HEK293 (cell line): ENCODE measurements around the gene RNF144A.

Experiments used
- CTCF ChIA-PET: fragments of 350-600 bp; formaldehyde crosslinking; extraction: SDS; loops from one replicate; lab custom pipeline; 2021; ENCODE audit warnings: antibody characterized with exemption; lab: Yijun Ruan, JAX
- POLR2A ChIA-PET: fragments of 300-600 bp; formaldehyde crosslinking; extraction: SDS; loops from one replicate; lab custom pipeline; 2020; ENCODE audit warnings: antibody characterized with exemption, inconsistent platforms; lab: Yijun Ruan, JAX
- H3K27ac ChIP-seq: fragments of 200-500 bp; sonication (Bioruptor generic); 2 replicates; pipeline ENCODE4 v1.5.1; 2014; ENCODE audit warnings: low read depth, low read length, control low read depth, inconsistent platforms; ENCODE audit errors: extremely low read depth
- H3K36me3 ChIP-seq, 2 experiments: fragments of 200-500 bp in 1 of 2; sonication (Bioruptor generic) in 1 of 2; 1 replicate in 1 of 2; 2 replicates in 1 of 2; pipeline ENCODE4 v1.5.1; 2014 to 2017; ENCODE audit warnings: inconsistent platforms in 2 of 2, low read length in 2 of 2; ENCODE audit not compliant: control insufficient read depth in 2 of 2, insufficient read depth in 1 of 2
- H3K4me1 ChIP-seq: fragments of 200-500 bp; sonication (Bioruptor generic); 2 replicates; pipeline ENCODE4 v1.5.1; 2014; ENCODE audit warnings: mild to moderate bottlenecking, low read length, inconsistent platforms; ENCODE audit not compliant: control insufficient read depth, insufficient read depth
- H3K4me3 ChIP-seq: 2 replicates; pipeline ENCODE4 v1.5.1; 2011; ENCODE audit warnings: low read depth, mild to moderate bottlenecking, control low read depth, low read length, moderate library complexity
- H3K9me3 ChIP-seq: fragments of 200-500 bp; sonication (Bioruptor generic); 2 replicates; pipeline ENCODE4 v1.5.1; 2014; ENCODE audit warnings: low read depth, low read length, inconsistent platforms; ENCODE audit not compliant: control insufficient read depth, insufficient read depth
- GLIS2 ChIP-seq: fragments of 450-650 bp; formaldehyde crosslinking; IDR thresholded peaks from 2 replicates; pipeline ENCODE4 v1.5.1; 2016; ENCODE audit warnings: missing biosample characterization, missing genetic modification characterization
- HOXC10 ChIP-seq: sonication (generic); formaldehyde crosslinking; IDR thresholded peaks from 2 replicates; pipeline ENCODE4 v1.8.1; 2023; ENCODE audit warnings: mild to moderate bottlenecking, missing genetic modification reagents
- HOXD13 ChIP-seq: sonication (generic); formaldehyde crosslinking; IDR thresholded peaks from 2 replicates; pipeline ENCODE4 v1.8.0; 2022; ENCODE audit warnings: missing genetic modification reagents, borderline replicate concordance
- ZBTB17 ChIP-seq: fragments of 450-650 bp; formaldehyde crosslinking; IDR thresholded peaks from 2 replicates; pipeline ENCODE4 v1.5.1; 2016; ENCODE audit warnings: missing biosample characterization, missing genetic modification characterization
- ZBTB7A ChIP-seq: fragments of 450-650 bp; formaldehyde crosslinking; IDR thresholded peaks from 2 replicates; pipeline ENCODE4 v1.5.1; 2016; ENCODE audit warnings: low read depth, missing biosample characterization, missing genetic modification characterization
- ZFP3 ChIP-seq: fragments of 450-650 bp; formaldehyde crosslinking; IDR thresholded peaks from 2 replicates; pipeline ENCODE4 v1.5.1; 2016; ENCODE audit warnings: low read depth, missing biosample characterization, missing genetic modification characterization
- ZNF112 ChIP-seq: fragments of 450-650 bp; formaldehyde crosslinking; IDR thresholded peaks from 2 replicates; pipeline ENCODE4 v1.5.0; 2017; ENCODE audit warnings: missing biosample characterization, missing genetic modification characterization
- ZNF121 ChIP-seq: fragments of 450-650 bp; formaldehyde crosslinking; IDR thresholded peaks from 2 replicates; pipeline ENCODE4 v1.5.1; 2016; ENCODE audit warnings: missing biosample characterization, missing genetic modification characterization
- ZNF175 ChIP-seq: fragments of 450-650 bp; formaldehyde crosslinking; IDR thresholded peaks from 2 replicates; pipeline ENCODE4 v1.5.1; 2016; ENCODE audit warnings: missing biosample characterization, missing genetic modification characterization
- ZNF473 ChIP-seq: fragments of 450-650 bp; formaldehyde crosslinking; IDR thresholded peaks from 2 replicates; pipeline ENCODE4 v1.5.1; 2017; ENCODE audit warnings: missing biosample characterization, missing genetic modification characterization
- ZNF664 ChIP-seq: fragments of 450-650 bp; formaldehyde crosslinking; IDR thresholded peaks from 2 replicates; pipeline ENCODE4 v1.5.1; 2016; ENCODE audit warnings: missing biosample characterization, missing genetic modification characterization
- ZNF76 ChIP-seq: fragments of 450-650 bp; formaldehyde crosslinking; IDR thresholded peaks from 2 replicates; pipeline ENCODE4; 2016; ENCODE audit warnings: low read depth, missing biosample characterization, missing genetic modification characterization, borderline replicate concordance
- ZNF777 ChIP-seq: fragments of 450-650 bp; formaldehyde crosslinking; IDR thresholded peaks from 2 replicates; pipeline ENCODE4 v1.5.1; 2017; ENCODE audit warnings: missing biosample characterization, missing genetic modification characterization, borderline replicate concordance
- TF ChIP-seq, protein P1 (sequence below): fragments of 450-650 bp; formaldehyde crosslinking; IDR thresholded peaks from 2 replicates; pipeline ENCODE4 v1.5.1; 2016; ENCODE audit warnings: missing biosample characterization, missing genetic modification characterization
- TF ChIP-seq, protein P2 (sequence below): fragments of 450-650 bp; formaldehyde crosslinking; IDR thresholded peaks from 2 replicates; pipeline ENCODE4 v1.5.1; 2016; ENCODE audit warnings: missing biosample characterization, missing genetic modification characterization
- TF ChIP-seq, protein P3 (sequence below): fragments of 450-650 bp; formaldehyde crosslinking; IDR thresholded peaks from 2 replicates; pipeline ENCODE4 v1.5.1; 2016; ENCODE audit warnings: missing biosample characterization, missing genetic modification characterization, borderline replicate concordance
- TF ChIP-seq, protein P4 (sequence below): fragments of 450-650 bp; formaldehyde crosslinking; IDR thresholded peaks from 2 replicates; pipeline ENCODE4 v1.5.1; 2016; ENCODE audit warnings: missing biosample characterization, missing genetic modification characterization

RNF144A gene

DNA sequence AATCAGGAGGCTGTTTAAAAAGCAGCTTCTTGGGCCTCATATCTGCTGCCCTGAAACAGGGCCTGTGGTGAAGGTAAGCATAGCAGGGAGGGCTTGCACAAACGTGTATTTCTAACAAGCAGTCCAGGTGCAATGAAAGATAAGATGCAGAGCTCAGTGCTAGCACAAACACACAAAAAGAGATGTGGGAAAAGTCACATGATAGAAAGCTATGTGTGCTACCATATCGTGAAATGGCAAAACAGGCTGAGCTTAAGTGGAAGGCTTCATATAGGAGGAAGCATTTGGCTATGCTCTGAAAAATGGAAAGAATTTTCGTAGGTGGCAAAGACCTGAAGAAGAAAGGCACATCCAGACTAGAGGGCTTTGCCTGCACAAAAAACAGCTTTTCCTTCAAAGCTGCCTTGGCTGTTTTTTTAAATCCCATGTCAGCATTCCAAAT is 29.4 kb upstream of the RNF144A start (continued):
- no peak for TF ChIP-seq ZBTB7A
- no peak for TF ChIP-seq ZNF473
- TF ChIP-seq ZNF76 (tag by site-specific recombination): no peak

DNA sequence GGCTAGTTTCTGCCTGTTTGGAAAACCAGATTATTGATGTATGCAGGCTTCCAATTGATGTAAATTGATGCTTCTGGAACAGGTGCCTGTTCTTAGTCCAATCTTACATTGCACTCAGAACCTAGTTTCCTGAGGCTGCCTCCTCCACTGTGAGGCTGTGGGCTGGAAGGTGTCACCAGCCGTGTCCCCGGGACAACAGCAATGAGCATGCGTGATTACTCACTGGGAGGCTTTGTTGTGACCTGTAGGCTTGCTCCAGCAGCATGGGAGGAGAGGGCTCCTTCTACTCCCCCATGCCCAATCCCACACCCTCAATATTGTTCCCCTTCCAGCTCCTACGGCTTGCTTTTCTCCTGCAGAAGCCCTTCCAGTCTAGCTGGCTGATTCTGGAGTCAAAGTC is 28.5 kb upstream of the RNF144A start:
- TF ChIP-seq, protein P1, sequence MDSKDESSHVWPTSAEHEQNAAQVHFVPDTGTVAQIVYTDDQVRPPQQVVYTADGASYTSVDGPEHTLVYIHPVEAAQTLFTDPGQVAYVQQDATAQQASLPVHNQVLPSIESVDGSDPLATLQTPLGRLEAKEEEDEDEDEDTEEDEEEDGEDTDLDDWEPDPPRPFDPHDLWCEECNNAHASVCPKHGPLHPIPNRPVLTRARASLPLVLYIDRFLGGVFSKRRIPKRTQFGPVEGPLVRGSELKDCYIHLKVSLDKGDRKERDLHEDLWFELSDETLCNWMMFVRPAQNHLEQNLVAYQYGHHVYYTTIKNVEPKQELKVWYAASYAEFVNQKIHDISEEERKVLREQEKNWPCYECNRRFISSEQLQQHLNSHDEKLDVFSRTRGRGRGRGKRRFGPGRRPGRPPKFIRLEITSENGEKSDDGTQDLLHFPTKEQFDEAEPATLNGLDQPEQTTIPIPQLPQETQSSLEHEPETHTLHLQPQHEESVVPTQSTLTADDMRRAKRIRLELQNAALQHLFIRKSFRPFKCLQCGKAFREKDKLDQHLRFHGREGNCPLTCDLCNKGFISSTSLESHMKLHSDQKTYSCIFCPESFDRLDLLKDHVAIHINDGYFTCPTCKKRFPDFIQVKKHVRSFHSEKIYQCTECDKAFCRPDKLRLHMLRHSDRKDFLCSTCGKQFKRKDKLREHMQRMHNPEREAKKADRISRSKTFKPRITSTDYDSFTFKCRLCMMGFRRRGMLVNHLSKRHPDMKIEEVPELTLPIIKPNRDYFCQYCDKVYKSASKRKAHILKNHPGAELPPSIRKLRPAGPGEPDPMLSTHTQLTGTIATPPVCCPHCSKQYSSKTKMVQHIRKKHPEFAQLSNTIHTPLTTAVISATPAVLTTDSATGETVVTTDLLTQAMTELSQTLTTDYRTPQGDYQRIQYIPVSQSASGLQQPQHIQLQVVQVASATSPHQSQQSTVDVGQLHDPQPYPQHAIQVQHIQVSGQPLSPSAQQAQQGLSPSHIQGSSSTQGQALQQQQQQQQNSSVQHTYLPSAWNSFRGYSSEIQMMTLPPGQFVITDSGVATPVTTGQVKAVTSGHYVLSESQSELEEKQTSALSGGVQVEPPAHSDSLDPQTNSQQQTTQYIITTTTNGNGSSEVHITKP (tag by site-specific recombination): no peak
- TF ChIP-seq ZNF777 (tag by site-specific recombination) (no peak), ZFP3 (tag by site-specific recombination) (no peak), ZNF121 (tag by site-specific recombination) (no peak), ZNF175 (tag by site-specific recombination) (no peak), HOXC10 (CRISPR knock-in tag) (no peak), ZNF664 (tag by site-specific recombination) (no peak), GLIS2 (no peak), ZNF112 (tag by site-specific recombination) (no peak), ZBTB17 (tag by site-specific recombination) (no peak), HOXD13 (CRISPR knock-in tag) (no peak)
- TF ChIP-seq, protein P2, sequence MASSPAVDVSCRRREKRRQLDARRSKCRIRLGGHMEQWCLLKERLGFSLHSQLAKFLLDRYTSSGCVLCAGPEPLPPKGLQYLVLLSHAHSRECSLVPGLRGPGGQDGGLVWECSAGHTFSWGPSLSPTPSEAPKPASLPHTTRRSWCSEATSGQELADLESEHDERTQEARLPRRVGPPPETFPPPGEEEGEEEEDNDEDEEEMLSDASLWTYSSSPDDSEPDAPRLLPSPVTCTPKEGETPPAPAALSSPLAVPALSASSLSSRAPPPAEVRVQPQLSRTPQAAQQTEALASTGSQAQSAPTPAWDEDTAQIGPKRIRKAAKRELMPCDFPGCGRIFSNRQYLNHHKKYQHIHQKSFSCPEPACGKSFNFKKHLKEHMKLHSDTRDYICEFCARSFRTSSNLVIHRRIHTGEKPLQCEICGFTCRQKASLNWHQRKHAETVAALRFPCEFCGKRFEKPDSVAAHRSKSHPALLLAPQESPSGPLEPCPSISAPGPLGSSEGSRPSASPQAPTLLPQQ (tag by site-specific recombination): no peak
- TF ChIP-seq, protein P3, sequence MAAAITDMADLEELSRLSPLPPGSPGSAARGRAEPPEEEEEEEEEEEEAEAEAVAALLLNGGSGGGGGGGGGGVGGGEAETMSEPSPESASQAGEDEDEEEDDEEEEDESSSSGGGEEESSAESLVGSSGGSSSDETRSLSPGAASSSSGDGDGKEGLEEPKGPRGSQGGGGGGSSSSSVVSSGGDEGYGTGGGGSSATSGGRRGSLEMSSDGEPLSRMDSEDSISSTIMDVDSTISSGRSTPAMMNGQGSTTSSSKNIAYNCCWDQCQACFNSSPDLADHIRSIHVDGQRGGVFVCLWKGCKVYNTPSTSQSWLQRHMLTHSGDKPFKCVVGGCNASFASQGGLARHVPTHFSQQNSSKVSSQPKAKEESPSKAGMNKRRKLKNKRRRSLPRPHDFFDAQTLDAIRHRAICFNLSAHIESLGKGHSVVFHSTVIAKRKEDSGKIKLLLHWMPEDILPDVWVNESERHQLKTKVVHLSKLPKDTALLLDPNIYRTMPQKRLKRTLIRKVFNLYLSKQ (tag by site-specific recombination): no peak
- TF ChIP-seq, protein P4, sequence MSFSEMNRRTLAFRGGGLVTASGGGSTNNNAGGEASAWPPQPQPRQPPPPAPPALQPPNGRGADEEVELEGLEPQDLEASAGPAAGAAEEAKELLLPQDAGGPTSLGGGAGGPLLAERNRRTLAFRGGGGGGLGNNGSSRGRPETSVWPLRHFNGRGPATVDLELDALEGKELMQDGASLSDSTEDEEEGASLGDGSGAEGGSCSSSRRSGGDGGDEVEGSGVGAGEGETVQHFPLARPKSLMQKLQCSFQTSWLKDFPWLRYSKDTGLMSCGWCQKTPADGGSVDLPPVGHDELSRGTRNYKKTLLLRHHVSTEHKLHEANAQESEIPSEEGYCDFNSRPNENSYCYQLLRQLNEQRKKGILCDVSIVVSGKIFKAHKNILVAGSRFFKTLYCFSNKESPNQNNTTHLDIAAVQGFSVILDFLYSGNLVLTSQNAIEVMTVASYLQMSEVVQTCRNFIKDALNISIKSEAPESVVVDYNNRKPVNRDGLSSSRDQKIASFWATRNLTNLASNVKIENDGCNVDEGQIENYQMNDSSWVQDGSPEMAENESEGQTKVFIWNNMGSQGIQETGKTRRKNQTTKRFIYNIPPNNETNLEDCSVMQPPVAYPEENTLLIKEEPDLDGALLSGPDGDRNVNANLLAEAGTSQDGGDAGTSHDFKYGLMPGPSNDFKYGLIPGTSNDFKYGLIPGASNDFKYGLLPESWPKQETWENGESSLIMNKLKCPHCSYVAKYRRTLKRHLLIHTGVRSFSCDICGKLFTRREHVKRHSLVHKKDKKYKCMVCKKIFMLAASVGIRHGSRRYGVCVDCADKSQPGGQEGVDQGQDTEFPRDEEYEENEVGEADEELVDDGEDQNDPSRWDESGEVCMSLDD (tag by site-specific recombination): no peak
- no peak overlapping the region for H3K27ac ChIP-seq
- POLR2A ChIA-PET: no interaction called here
- no peaks in the 10 kb centered on the region for H3K36me3 ChIP-seq
- H3K9me3 ChIP-seq: no peaks in the 10 kb centered on the region
- H3K4me1 ChIP-seq: no peaks in the 10 kb centered on the region
- CTCF ChIA-PET: interaction anchor here (0.6 to 0.8 kb wide), 2 partner anchors 28 to 139 kb away, joined by 3 read pairs; no protein-coding TSS in a partner anchor
- no peak overlapping the region for H3K4me3 ChIP-seq
